Natural killer cell treated with Interleukin-12 subunit alpha and Interleukin-12 subunit beta and Interleukin-15 and Interleukin-18, amount 100 ng/mL, for 72 hours (primary cell): Measurements from ENCODE around the gene CDC42EP3. TPM values are rescaled to one million over a fixed set of nuclear protein-coding genes. Genes with fewer than 3 reads are reported as not detected.

Experiments used
- ATAC-seq, 2 donors: fragments of 150-1000 bp; cut with Tn5 transposase in 1 of 2; sonication (Bioruptor Pico), chemical (Tn5 transposase) in 1 of 2; 2 replicates each; pipeline ENCODE4 v1.10.0; 2021
- DNase-seq: peaks from one replicate; pipeline ENCODE4 v3.0.0; 2022; ENCODE audit warnings: low spot score
- H3K27ac Mint-ChIP-seq, 2 donors: 1 replicate in 1 of 2; 2 replicates in 1 of 2; pipeline ENCODE4 v1.8.0; 2022; ENCODE audit warnings: mixed read lengths in 2 of 2, mild to moderate bottlenecking in 1 of 2, moderate library complexity in 1 of 2
- H3K27me3 Mint-ChIP-seq, 2 donors: 1 replicate in 1 of 2; 2 replicates in 1 of 2; pipeline ENCODE4 v1.8.0; 2022; ENCODE audit warnings: mixed read lengths in 2 of 2
- H3K36me3 Mint-ChIP-seq: one replicate; pipeline ENCODE4 v1.8.0; 2022; ENCODE audit warnings: mixed read lengths
- H3K4me1 Mint-ChIP-seq, 2 donors: 1 replicate in 1 of 2; 2 replicates in 1 of 2; pipeline ENCODE4 v1.8.0; 2022; ENCODE audit warnings: low read depth in 2 of 2, mixed read lengths in 2 of 2, mild to moderate bottlenecking in 1 of 2
- H3K4me3 Mint-ChIP-seq: one replicate; pipeline ENCODE4 v1.8.0; 2022; ENCODE audit warnings: mixed read lengths
- H3K9me3 Mint-ChIP-seq: 2 replicates; pipeline ENCODE4 v1.8.0; 2022; ENCODE audit warnings: mixed read lengths
- total RNA-seq, 2 donors: library from RNA; stranded (reverse); gene quantifications; one replicate each; pipeline ENCODE4 v1.2.3, GENCODE V29; 2022

CDC42EP3 gene
- total RNA-seq, 2 donors from 2014 or later, result 36.0 to 40.1 TPM

GRCh38 chr2:37604716-37605115 is 66.7 kb downstream of the CDC42EP3 start:
- Mint-ChIP-seq H3K4me1 (peaks cover 33 to 36% of the 10 kb centered on the region in 2 donors), H3K9me3 (peaks cover 15% of the 10 kb centered on the region), H3K4me3 (no peak overlapping the region), H3K27me3 (no peaks in the 10 kb centered on the region), H3K36me3 (peaks cover 43% of the 10 kb centered on the region), H3K27ac (no peak overlapping the region)
- DNase-seq, result no peak
- no peak for ATAC-seq

- ATAC-seq (peak; percentile 51 to 75), DNase-seq (no peak)
- Mint-ChIP-seq H3K9me3 (peaks cover 16% of the 10 kb centered on the region), H3K4me1 (peaks cover 39 to 49% of the 10 kb centered on the region in 2 donors), H3K4me3 (peak overlapping the region; percentile 63), H3K27ac (peak overlapping the region; percentile 44 to 95), H3K27me3 (no peaks in the 10 kb centered on the region), H3K36me3 (peaks cover 47% of the 10 kb centered on the region)
These were observed 68.7 kb downstream of the CDC42EP3 start for GRCh38 chr2:37602702-37603101.

GRCh38 chr2:37602040-37602439 is 69.4 kb downstream of the CDC42EP3 start:
- ATAC-seq, result no peak
- peak overlapping the region; percentile 52 for H3K4me3 Mint-ChIP-seq
- H3K9me3 Mint-ChIP-seq, result peaks cover 16% of the 10 kb centered on the region
- H3K36me3 Mint-ChIP-seq, result peaks cover 48% of the 10 kb centered on the region
- no peak for DNase-seq
- no peaks in the 10 kb centered on the region for H3K27me3 Mint-ChIP-seq
- peak overlapping the region; percentile 76 to 95 for H3K27ac Mint-ChIP-seq
- peaks cover 44 to 49% of the 10 kb centered on the region in 2 donors for H3K4me1 Mint-ChIP-seq

- Mint-ChIP-seq H3K36me3 (peaks cover 52% of the 10 kb centered on the region), H3K4me3 (peak overlapping the region; percentile 52), H3K27ac (peak overlapping the region; percentile 76 to 95), H3K4me1 (peaks cover 44 to 49% of the 10 kb centered on the region in 2 donors), H3K9me3 (peaks cover 17% of the 10 kb centered on the region), H3K27me3 (no peaks in the 10 kb centered on the region)
- DNase-seq, result no peak
- ATAC-seq, result no peak
These were observed 69.9 kb downstream of the CDC42EP3 start for GRCh38 chr2:37601569-37601968.

GRCh38 chr2:37600735-37601134 is 70.7 kb downstream of the CDC42EP3 start:
- Mint-ChIP-seq H3K27me3 (no peaks in the 10 kb centered on the region), H3K27ac (peak overlapping the region; percentile 76 to 95), H3K36me3 (peaks cover 56% of the 10 kb centered on the region), H3K9me3 (peaks cover 22% of the 10 kb centered on the region), H3K4me1 (peaks cover 44 to 49% of the 10 kb centered on the region in 2 donors), H3K4me3 (peak overlapping the region; percentile 74)
- peak in 1 of 2 donors; percentile 77 for ATAC-seq
- no peak for DNase-seq

GRCh38 chr2:37599688-37600525 is 71.5 kb downstream of the CDC42EP3 start:
- Mint-ChIP-seq H3K27me3 (no peaks in the 10 kb centered on the region), H3K36me3 (peaks cover 56% of the 10 kb centered on the region), H3K27ac (peak overlapping the region; percentile 76 to 95), H3K9me3 (peaks cover 29% of the 10 kb centered on the region), H3K4me1 (peaks cover 44 to 49% of the 10 kb centered on the region in 2 donors), H3K4me3 (peak overlapping the region; percentile 74)
- peak; percentile 69 for DNase-seq
- ATAC-seq, result peak; percentile 53 to 56

- ATAC-seq (no peak), DNase-seq (no peak)
- H3K27me3 Mint-ChIP-seq, result no peaks in the 10 kb centered on the region
- peaks cover 25% of the 10 kb centered on the region for H3K9me3 Mint-ChIP-seq
- H3K36me3 Mint-ChIP-seq, result peaks cover 33% of the 10 kb centered on the region
- peaks cover 27 to 28% of the 10 kb centered on the region in 2 donors for H3K4me1 Mint-ChIP-seq
- no peak overlapping the region for H3K27ac Mint-ChIP-seq
- H3K4me3 Mint-ChIP-seq, result no peak overlapping the region
These were observed 77.7 kb downstream of the CDC42EP3 start for GRCh38 chr2:37593694-37594093.

- ATAC-seq, result no peak
- H3K27ac Mint-ChIP-seq, result no peak overlapping the region
- peaks cover 32 to 33% of the 10 kb centered on the region in 2 donors for H3K4me1 Mint-ChIP-seq
- no peaks in the 10 kb centered on the region for H3K27me3 Mint-ChIP-seq
- no peak overlapping the region for H3K4me3 Mint-ChIP-seq
- no peak for DNase-seq
- peaks cover 28% of the 10 kb centered on the region for H3K36me3 Mint-ChIP-seq
- H3K9me3 Mint-ChIP-seq, result peaks cover 25% of the 10 kb centered on the region
These were observed 78.4 kb downstream of the CDC42EP3 start for GRCh38 chr2:37593024-37593423.
